ENCODE measurements around the gene GDA. TPM values are rescaled to one million over a fixed set of nuclear protein-coding genes. Genes with fewer than 3 reads are reported as not detected.
A peak's percentile ranks its signal among the peaks of the same experiment; 100 is the strongest.
"Not testable (repeated sequence)": the region's sequence is repeated elsewhere in the genome, so short reads cannot be mapped to it uniquely, and the experiment has no call there.

The GDA gene
- total RNA-seq, 6 donors from 2014 or later = 0.44 to 3.6 TPM; not detected in 4

DNA sequence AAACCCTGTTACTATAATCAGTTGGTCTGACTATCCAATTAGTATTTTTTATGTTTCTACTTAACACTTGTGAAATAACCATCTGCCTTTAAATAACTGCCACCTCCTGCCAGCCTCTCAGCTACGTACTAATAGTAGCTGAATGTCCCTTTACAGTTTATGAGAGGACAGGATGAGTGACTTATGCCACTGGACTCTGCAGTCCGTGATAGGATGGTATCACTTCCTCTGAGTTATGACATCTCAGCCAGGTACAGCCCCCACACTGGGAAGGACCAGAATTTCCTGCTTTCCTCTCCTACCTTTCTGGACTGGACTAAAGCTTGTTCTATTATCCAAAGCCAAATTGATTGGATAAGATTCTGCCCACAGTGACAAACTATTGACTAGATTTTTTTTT lies 112.8 kb downstream of the GDA start:
- no peaks in the 10 kb centered on the region for H3K4me1 ChIP-seq
- no peaks in the 10 kb centered on the region for H3K27me3 ChIP-seq
- no peaks in the 10 kb centered on the region for H3K36me3 ChIP-seq
- no peak overlapping the region for H3K27ac ChIP-seq
- WGBS, 2 donors = 49 to 52% methylated on average over 2 of the region's 2 CpGs
- no peak for TF ChIP-seq POLR2A (IDR thresholded peaks at IDR 0.05)
- TF ChIP-seq, protein P1, sequence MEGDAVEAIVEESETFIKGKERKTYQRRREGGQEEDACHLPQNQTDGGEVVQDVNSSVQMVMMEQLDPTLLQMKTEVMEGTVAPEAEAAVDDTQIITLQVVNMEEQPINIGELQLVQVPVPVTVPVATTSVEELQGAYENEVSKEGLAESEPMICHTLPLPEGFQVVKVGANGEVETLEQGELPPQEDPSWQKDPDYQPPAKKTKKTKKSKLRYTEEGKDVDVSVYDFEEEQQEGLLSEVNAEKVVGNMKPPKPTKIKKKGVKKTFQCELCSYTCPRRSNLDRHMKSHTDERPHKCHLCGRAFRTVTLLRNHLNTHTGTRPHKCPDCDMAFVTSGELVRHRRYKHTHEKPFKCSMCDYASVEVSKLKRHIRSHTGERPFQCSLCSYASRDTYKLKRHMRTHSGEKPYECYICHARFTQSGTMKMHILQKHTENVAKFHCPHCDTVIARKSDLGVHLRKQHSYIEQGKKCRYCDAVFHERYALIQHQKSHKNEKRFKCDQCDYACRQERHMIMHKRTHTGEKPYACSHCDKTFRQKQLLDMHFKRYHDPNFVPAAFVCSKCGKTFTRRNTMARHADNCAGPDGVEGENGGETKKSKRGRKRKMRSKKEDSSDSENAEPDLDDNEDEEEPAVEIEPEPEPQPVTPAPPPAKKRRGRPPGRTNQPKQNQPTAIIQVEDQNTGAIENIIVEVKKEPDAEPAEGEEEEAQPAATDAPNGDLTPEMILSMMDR (IDR thresholded peaks at IDR 0.05) = no peak
- no peak for TF ChIP-seq EP300 (IDR thresholded peaks at IDR 0.05)
- no peak for TF ChIP-seq POLR2AphosphoS5 (IDR thresholded peaks at IDR 0.05)
- H3K4me3 ChIP-seq = no peak overlapping the region
- no peak for DNase-seq
- no peaks in the 10 kb centered on the region for H3K9me3 ChIP-seq
- no peak for ATAC-seq (ENCODE audit: low FRiP score in 2 of 2)

DNA sequence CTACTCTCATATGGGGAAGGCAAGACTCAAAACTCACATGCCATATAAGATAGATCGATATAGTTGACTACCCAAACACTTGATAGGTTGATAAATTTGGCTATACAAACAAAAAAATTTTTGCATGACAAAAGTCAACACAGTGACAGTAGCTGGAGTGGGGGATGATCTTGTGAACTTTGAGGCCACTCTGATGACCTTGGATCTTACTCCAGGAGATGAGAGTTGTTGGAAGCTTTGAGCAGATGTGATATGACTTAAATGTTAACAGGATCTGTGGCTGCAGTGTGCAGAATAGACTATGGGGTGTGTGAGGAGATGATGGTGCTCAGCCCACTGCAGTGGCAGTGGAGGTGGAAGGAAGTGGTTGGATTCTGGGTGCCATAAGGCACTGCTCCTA lies 114.3 kb downstream of the GDA start:
- TF ChIP-seq, protein P1 (IDR thresholded peaks at IDR 0.05) = no peak

DNA sequence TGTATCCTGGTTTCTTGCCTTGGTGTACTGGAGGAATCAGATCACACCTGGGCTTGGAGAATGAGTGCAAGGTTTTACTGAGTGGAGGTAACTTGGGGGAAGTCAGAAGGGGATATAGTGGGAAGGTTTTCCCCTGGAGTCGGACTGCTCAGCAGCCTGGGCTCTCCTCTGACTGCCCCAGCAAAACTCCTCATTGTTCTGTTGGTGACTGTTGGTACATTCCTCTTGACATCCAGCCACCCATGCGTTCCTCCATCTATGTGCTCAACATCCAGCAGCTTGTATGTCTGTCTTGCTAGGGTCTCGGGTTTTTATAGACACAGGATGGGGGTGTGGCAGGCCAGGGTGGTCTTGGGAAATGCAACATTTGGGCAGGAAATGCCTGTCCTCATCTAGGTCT lies 119.7 kb downstream of the GDA start:
- ATAC-seq (ENCODE audit: low FRiP score in 2 of 2) (no peak), DNase-seq (no peak)
- TF ChIP-seq, protein P1 (IDR thresholded peaks at IDR 0.05) = no peak
- TF ChIP-seq EP300 (IDR thresholded peaks at IDR 0.05) (no peak), POLR2A (IDR thresholded peaks at IDR 0.05) (no peak), POLR2AphosphoS5 (IDR thresholded peaks at IDR 0.05) (no peak)
- 46 to 61% methylated on average over 3 of the region's 3 CpGs for WGBS, 2 donors
- Histone ChIP-seq H3K27ac (no peak overlapping the region), H3K4me3 (no peak overlapping the region), H3K9me3 (no peaks in the 10 kb centered on the region), H3K36me3 (no peaks in the 10 kb centered on the region), H3K4me1 (no peaks in the 10 kb centered on the region), H3K27me3 (no peaks in the 10 kb centered on the region)

More for the DNA sequence above, 114.3 kb downstream of the GDA start:
- no peak overlapping the region for H3K4me3 ChIP-seq
- H3K4me1 ChIP-seq = no peaks in the 10 kb centered on the region
- DNase-seq = no peak
- 90 to 100% methylated on average over 1 of the region's 1 CpG for WGBS, 2 donors
- no peaks in the 10 kb centered on the region for H3K27me3 ChIP-seq
- no peaks in the 10 kb centered on the region for H3K9me3 ChIP-seq
- H3K36me3 ChIP-seq = no peaks in the 10 kb centered on the region
- ATAC-seq (ENCODE audit: low FRiP score in 2 of 2) = no peak
- no peak overlapping the region for H3K27ac ChIP-seq

DNA sequence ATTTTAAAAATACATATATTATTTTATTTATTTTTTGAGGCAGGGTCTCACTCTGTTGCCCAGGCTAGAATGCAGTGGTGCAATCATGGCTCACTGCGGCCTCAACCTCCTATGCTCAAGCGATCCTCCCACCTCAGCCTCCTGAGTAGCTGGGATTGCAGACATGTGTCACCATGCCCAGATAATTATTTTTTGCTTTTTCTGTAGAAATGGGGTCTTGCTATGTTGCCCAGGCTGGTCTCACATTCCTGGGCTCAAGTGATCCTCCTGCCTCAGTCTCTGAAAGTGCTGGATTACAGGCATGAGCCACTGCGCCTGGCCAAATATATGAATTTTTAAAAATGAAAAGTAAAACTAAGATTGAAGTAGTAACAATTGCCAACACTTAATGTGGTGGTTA lies 121.1 kb downstream of the GDA start:
- H3K4me1 ChIP-seq; H3K9me3 ChIP-seq; ATAC-seq (ENCODE audit: low FRiP score in 2 of 2); H3K27ac ChIP-seq; H3K36me3 ChIP-seq; H3K27me3 ChIP-seq; H3K4me3 ChIP-seq; DNase-seq: not testable (repeated sequence)
- WGBS, 2 donors = 98 to 100% methylated on average over 3 of the region's 3 CpGs

DNA sequence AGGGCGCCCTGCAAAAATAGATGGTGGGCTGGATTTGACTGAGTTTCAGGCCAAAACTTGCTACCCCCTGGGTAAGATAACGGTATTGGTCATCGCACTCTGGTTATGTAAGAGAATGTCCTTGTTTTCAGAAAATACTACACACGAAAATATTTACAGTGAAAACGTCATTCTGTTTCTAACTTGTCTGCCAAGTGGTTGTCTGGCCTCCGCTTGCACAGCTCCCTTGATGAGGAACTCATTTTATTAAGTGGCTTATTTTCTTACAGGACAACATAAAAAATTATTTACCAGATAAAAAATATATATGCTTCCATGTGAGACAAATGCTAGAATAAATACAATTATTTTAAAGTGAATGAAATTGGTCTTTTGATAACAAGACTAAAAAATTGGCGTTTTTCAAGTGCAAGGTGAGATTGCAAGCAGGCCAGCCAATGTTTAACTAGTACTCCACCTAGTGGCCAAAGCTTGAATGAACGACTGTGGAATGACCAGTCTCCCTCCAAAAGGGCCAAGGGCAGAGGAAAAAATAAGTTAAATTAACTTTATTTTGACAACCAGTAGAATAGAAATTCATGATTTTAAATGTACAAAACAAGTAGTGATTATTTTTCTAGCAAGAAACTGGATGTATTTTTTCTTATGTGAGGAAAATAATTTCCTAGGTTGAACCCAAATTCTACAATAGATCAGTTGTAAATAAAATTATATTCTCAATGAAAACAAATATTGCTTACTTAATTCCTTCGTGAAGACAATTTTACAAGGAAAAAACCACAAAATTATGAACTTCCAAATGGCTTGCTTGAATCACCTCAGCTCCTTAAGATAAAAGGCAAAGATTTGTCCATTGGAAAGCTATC lies 122.6 kb downstream of the GDA start:
- ATAC-seq (ENCODE audit: low FRiP score in 2 of 2) = peak in 1 of 2 donors; percentile 79
- no peaks in the 10 kb centered on the region for H3K9me3 ChIP-seq
- no peaks in the 10 kb centered on the region for H3K36me3 ChIP-seq
- TF ChIP-seq, protein P1 (IDR thresholded peaks at IDR 0.05) = peak; percentile 56 to 89 (median 76)
- no peak for TF ChIP-seq POLR2AphosphoS5 (IDR thresholded peaks at IDR 0.05)
- 45 to 46% methylated on average over 9 of the region's 9 CpGs for WGBS, 2 donors
- no peaks in the 10 kb centered on the region for H3K27me3 ChIP-seq
- DNase-seq = peak in 1 of 2 donors; percentile 36
- H3K27ac ChIP-seq = no peak overlapping the region
- H3K4me1 ChIP-seq = no peaks in the 10 kb centered on the region
- H3K4me3 ChIP-seq = no peak overlapping the region

All from upper lobe of left lung (tissue), 6 donors.